Measurements from ENCODE around the gene ST6GALNAC3. TPM values are rescaled to one million over a fixed set of nuclear protein-coding genes. Genes with fewer than 3 reads are reported as not detected.

Gene ST6GALNAC3
- polyA plus RNA-seq, 1 donor (not counting 4 experiments of a cell fraction or from before 2014, with no cell fraction given): 0.08 TPM

- Histone ChIP-seq H3K79me2 (ENCODE audit: control insufficient read depth, insufficient read depth, low read length) (no peaks in the 10 kb centered on the region), H3K9ac (ENCODE audit: control insufficient read depth, extremely low read depth, insufficient read depth, low read length) (no peak overlapping the region), H3K36me3 (ENCODE audit: control insufficient read depth in 2 of 2, extremely low read depth in 1 of 2, insufficient read depth in 2 of 2, low read length in 2 of 2) (no peaks in the 10 kb centered on the region), H2AFZ (ENCODE audit: control insufficient read depth, low read length) (no peak overlapping the region), H4K20me1 (ENCODE audit: control insufficient read depth, extremely low read depth, insufficient read depth, low read length) (no peaks in the 10 kb centered on the region), H3K4me3 (ENCODE audit: control insufficient read depth in 2 of 3, extremely low read depth in 1 of 3, insufficient read depth in 2 of 3, low read depth in 1 of 3, low read length in 3 of 3) (no peak overlapping the region), H3K27ac (ENCODE audit: control insufficient read depth, insufficient read depth, low read length) (no peak overlapping the region), H3K4me2 (ENCODE audit: control insufficient read depth, extremely low read depth, insufficient read depth, low read depth, low read length) (no peak overlapping the region), H3K9me1 (ENCODE audit: control insufficient read depth, extremely low read depth, insufficient read depth, low read length) (no peaks in the 10 kb centered on the region), H3K27me3 (ENCODE audit: control insufficient read depth, extremely low read depth, insufficient read depth, low read length) (no peaks in the 10 kb centered on the region), H3K9me3 (ENCODE audit: control insufficient read depth, low read depth, low read length) (no peaks in the 10 kb centered on the region), H3K4me1 (ENCODE audit: control insufficient read depth, extremely low read depth, insufficient read depth, low read length) (no peaks in the 10 kb centered on the region)
- TF ChIP-seq, protein P1, sequence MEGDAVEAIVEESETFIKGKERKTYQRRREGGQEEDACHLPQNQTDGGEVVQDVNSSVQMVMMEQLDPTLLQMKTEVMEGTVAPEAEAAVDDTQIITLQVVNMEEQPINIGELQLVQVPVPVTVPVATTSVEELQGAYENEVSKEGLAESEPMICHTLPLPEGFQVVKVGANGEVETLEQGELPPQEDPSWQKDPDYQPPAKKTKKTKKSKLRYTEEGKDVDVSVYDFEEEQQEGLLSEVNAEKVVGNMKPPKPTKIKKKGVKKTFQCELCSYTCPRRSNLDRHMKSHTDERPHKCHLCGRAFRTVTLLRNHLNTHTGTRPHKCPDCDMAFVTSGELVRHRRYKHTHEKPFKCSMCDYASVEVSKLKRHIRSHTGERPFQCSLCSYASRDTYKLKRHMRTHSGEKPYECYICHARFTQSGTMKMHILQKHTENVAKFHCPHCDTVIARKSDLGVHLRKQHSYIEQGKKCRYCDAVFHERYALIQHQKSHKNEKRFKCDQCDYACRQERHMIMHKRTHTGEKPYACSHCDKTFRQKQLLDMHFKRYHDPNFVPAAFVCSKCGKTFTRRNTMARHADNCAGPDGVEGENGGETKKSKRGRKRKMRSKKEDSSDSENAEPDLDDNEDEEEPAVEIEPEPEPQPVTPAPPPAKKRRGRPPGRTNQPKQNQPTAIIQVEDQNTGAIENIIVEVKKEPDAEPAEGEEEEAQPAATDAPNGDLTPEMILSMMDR (optimal IDR thresholded peaks at IDR 0.05 in 1 of 3, IDR thresholded peaks at IDR 0.05 in 1 of 3, conservative IDR thresholded peaks at IDR 0.05 in 1 of 3; ENCODE audit: extremely low read depth in 1 of 3, insufficient read depth in 2 of 3, low read length in 3 of 3): no peak
- TF ChIP-seq EZH2 (IDR thresholded peaks at IDR 0.05; ENCODE audit: low read length): no peak
- dilution Hi-C loops (cut with MboI; ENCODE audit: extremely low pct_ligation_motif_present, low sequenced_read_pairs): no loop called here
- FAIRE-seq (no peak), DNase-seq (ENCODE audit: low read depth, low spot score) (no peak)
These were observed 87.7 kb downstream of the ST6GALNAC3 start for GRCh38 chr1:76162254-76162653.

DNA sequence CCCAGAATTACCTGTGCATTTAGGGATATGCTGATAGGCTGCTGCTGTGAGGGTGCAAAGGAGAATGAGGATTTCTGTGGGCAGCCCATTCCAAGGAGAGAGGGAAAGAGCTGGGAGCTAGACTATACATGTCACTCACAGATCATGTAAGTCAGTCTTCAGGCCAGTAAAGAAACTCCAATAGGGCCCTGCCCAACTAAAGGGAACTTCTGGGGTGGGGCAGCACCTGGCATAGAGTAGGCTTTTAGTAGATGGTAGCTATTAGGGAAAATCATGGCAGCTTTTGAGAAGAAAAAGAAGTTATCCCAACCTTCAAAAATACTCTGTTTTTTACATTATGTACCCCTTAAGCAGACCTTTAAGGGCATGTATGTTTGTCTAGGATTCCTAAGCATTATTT lies 89.6 kb downstream of the ST6GALNAC3 start:
- FAIRE-seq: no peak
- no peaks in the 10 kb centered on the region for H3K79me2 ChIP-seq (ENCODE audit: control insufficient read depth, insufficient read depth, low read length)
- TF ChIP-seq, protein P1 (optimal IDR thresholded peaks at IDR 0.05 in 1 of 3, IDR thresholded peaks at IDR 0.05 in 1 of 3, conservative IDR thresholded peaks at IDR 0.05 in 1 of 3; ENCODE audit: extremely low read depth in 1 of 3, insufficient read depth in 2 of 3, low read length in 3 of 3): no peak
- TF ChIP-seq EZH2 (IDR thresholded peaks at IDR 0.05; ENCODE audit: low read length): no peak
- H3K27ac ChIP-seq (ENCODE audit: control insufficient read depth, insufficient read depth, low read length): no peak overlapping the region
- H2AFZ ChIP-seq (ENCODE audit: control insufficient read depth, low read length): no peak overlapping the region
- H3K9ac ChIP-seq (ENCODE audit: control insufficient read depth, extremely low read depth, insufficient read depth, low read length): no peak overlapping the region
- no peaks in the 10 kb centered on the region for H3K27me3 ChIP-seq (ENCODE audit: control insufficient read depth, extremely low read depth, insufficient read depth, low read length)
- H3K4me1 ChIP-seq (ENCODE audit: control insufficient read depth, extremely low read depth, insufficient read depth, low read length): no peaks in the 10 kb centered on the region
- H3K4me3 ChIP-seq (ENCODE audit: control insufficient read depth in 2 of 3, extremely low read depth in 1 of 3, insufficient read depth in 2 of 3, low read depth in 1 of 3, low read length in 3 of 3): no peak overlapping the region
- H3K9me3 ChIP-seq (ENCODE audit: control insufficient read depth, low read depth, low read length): no peaks in the 10 kb centered on the region
- H3K36me3 ChIP-seq (ENCODE audit: control insufficient read depth in 2 of 2, extremely low read depth in 1 of 2, insufficient read depth in 2 of 2, low read length in 2 of 2): no peaks in the 10 kb centered on the region
- no peaks in the 10 kb centered on the region for H3K9me1 ChIP-seq (ENCODE audit: control insufficient read depth, extremely low read depth, insufficient read depth, low read length)
- DNase-seq (ENCODE audit: low read depth, low spot score): no peak
- H4K20me1 ChIP-seq (ENCODE audit: control insufficient read depth, extremely low read depth, insufficient read depth, low read length): no peaks in the 10 kb centered on the region
- no peak overlapping the region for H3K4me2 ChIP-seq (ENCODE audit: control insufficient read depth, extremely low read depth, insufficient read depth, low read depth, low read length)
- dilution Hi-C loops (cut with MboI; ENCODE audit: extremely low pct_ligation_motif_present, low sequenced_read_pairs): no loop called here

Measured in keratinocyte (primary cell).